Activated CD8-positive, alpha-beta memory T cell treated with anti-CD3 and anti-CD28 coated beads for 24 hours (primary cell): ENCODE results near the gene PDE5A.
A peak's percentile ranks its signal among the peaks of the same experiment; 100 is the strongest.
"Not testable (repeated sequence)": the region's sequence is repeated elsewhere in the genome, so short reads cannot be mapped to it uniquely, and the experiment has no call there.

Experiments used
- DNase-seq: peaks from one replicate; pipeline ENCODE4 v3.0.0-alpha.2; 2020

The PDE5A gene

GRCh38 chr4:119455734-119456133 is 172.9 kb downstream of the PDE5A start:
- DNase-seq, result not testable (repeated sequence)

- DNase-seq, result peak; percentile 100
Measured at GRCh38 chr4:119454491-119455270, 173.9 kb downstream of the PDE5A start.

GRCh38 chr4:119454151-119454490 is 174.5 kb downstream of the PDE5A start:
- not testable (repeated sequence) for DNase-seq

- not testable (repeated sequence) for DNase-seq
Measured at GRCh38 chr4:119453286-119453685, 175.3 kb downstream of the PDE5A start.

DNA sequence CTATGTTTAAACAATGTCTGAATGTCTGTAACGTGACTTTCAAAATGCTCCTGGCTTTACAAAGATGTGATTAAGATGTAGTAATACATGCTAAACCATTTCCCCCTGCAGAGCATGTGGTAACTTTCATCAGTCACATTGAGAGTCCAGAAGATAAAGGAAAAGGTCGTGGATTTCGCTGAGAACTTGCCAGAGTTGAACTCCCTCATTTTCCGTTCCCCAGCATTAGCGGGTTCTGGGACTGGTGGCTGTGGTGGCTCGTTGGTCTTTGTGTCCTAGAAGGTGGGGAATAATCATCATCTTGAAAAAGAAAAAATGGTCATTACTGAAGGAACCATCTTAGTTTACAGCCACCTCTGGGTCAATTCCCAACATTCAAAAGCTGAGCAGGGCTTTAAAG is 178.8 kb downstream of the PDE5A start:
- DNase-seq, result not testable (repeated sequence)
